Measurements from ENCODE around the gene LBR.
A peak's percentile ranks its signal among the peaks of the same experiment; 100 is the strongest.

GRCh38 chr1:225441314-225442122, 13.7 kb upstream of the LBR start:
- TF ChIP-seq CTCF (conservative IDR thresholded peaks at IDR 0.05 in 1 of 2, IDR thresholded peaks at IDR 0.05 in 1 of 2; ENCODE audit: extremely low read depth in 1 of 2, insufficient read depth in 1 of 2, low read depth in 1 of 2, low read length in 2 of 2) = peak in 1 of 2 donors; percentile 5
- TF ChIP-seq EZH2 (IDR thresholded peaks at IDR 0.05; ENCODE audit: borderline replicate concordance, low read length) = no peak

Measured in mammary epithelial cell (primary cell).